NK-92 treated with Interleukin-12 subunit alpha and Interleukin-12 subunit beta, amount 100 ng/mL, for 24 hours (cell line): ENCODE data around the gene LRGUK.
A peak's percentile ranks its signal among the peaks of the same experiment; 100 is the strongest.

Experiments used
- DNase-seq: peaks from one replicate; lab custom pipeline; 2025; lab: John Stamatoyannopoulos, UW

Gene LRGUK

GRCh38 chr7:134126146-134126545 is 994 bp upstream of the LRGUK start:
- no peak for DNase-seq

- DNase-seq = no peak
Measured at GRCh38 chr7:134126596-134126965, 559 bp upstream of the LRGUK start.

GRCh38 chr7:134128829-134129228 is 1.7 kb downstream of the LRGUK start:
- no peak for DNase-seq

GRCh38 chr7:134129856-134130523 is 2.9 kb downstream of the LRGUK start:
- DNase-seq = no peak

- no peak for DNase-seq
Measured at GRCh38 chr7:134134004-134134403, 6.9 kb downstream of the LRGUK start.

GRCh38 chr7:134140889-134141867 is 14.0 kb downstream of the LRGUK start:
- peak; percentile 3 for DNase-seq

GRCh38 chr7:134141868-134142264 is 14.7 kb downstream of the LRGUK start:
- DNase-seq = no peak

GRCh38 chr7:134153493-134154136 is 26.5 kb downstream of the LRGUK start:
- DNase-seq = no peak

- no peak for DNase-seq
Measured at GRCh38 chr7:134154581-134155130, 27.5 kb downstream of the LRGUK start.

GRCh38 chr7:134155206-134155605 is 28.1 kb downstream of the LRGUK start:
- no peak for DNase-seq

GRCh38 chr7:134155871-134156270 is 28.7 kb downstream of the LRGUK start:
- DNase-seq = no peak

GRCh38 chr7:134165252-134165651 is 38.1 kb downstream of the LRGUK start:
- DNase-seq = no peak

- no peak for DNase-seq
Measured at GRCh38 chr7:134167250-134167649, 40.1 kb downstream of the LRGUK start.

- DNase-seq = no peak
Measured at GRCh38 chr7:134167841-134168240, 40.7 kb downstream of the LRGUK start.

GRCh38 chr7:134174795-134175261 is 47.7 kb downstream of the LRGUK start:
- peak; percentile 38 for DNase-seq

GRCh38 chr7:134175334-134176036 is 48.3 kb downstream of the LRGUK start:
- DNase-seq = no peak

- DNase-seq = no peak
Measured at GRCh38 chr7:134176037-134176350, 48.9 kb downstream of the LRGUK start.

- no peak for DNase-seq
Measured at GRCh38 chr7:134179036-134180011, 52.2 kb downstream of the LRGUK start.

- DNase-seq = no peak
Measured at GRCh38 chr7:134180376-134180775, 53.2 kb downstream of the LRGUK start.

- no peak for DNase-seq
Measured at GRCh38 chr7:134182078-134182477, 54.9 kb downstream of the LRGUK start.

GRCh38 chr7:134184767-134185166 is 57.6 kb downstream of the LRGUK start:
- no peak for DNase-seq
